WTC11 (cell line): ENCODE data around the gene PLXDC1. TPM values are rescaled to one million over a fixed set of nuclear protein-coding genes. Genes with fewer than 3 reads are reported as not detected.
A peak's percentile ranks its signal among the peaks of the same experiment; 100 is the strongest.

Experiments
- ATAC-seq: fragments of 200-7000 bp; cut with Tn5 transposase; 2 replicates; pipeline ENCODE4 v1.10.0; 2021; ENCODE audit warnings: mild to moderate bottlenecking, moderate library complexity
- CTCF ChIA-PET: fragments of 300-600 bp; sonication (Branson Sonifier 250); formaldehyde crosslinking; loops from one replicate; lab custom pipeline; 2021; ENCODE audit warnings: antibody characterized with exemption; lab: Charles Lee
- POLR2A ChIA-PET: fragments of 350-600 bp; sonication (Branson Sonifier 250); formaldehyde crosslinking; loops from one replicate; lab custom pipeline; 2021; ENCODE audit warnings: antibody characterized with exemption; lab: Charles Lee
- DNase-seq: peaks from one replicate; pipeline ENCODE4 v3.0.0; 2021; ENCODE audit warnings: low spot score
- H3K27ac Mint-ChIP-seq: 2 replicates; pipeline ENCODE4 v1.8.0; 2021; ENCODE audit warnings: mixed read lengths
- H3K27me3 Mint-ChIP-seq: 2 replicates; pipeline ENCODE4 v1.8.0; 2021; ENCODE audit warnings: low read depth, mild to moderate bottlenecking, moderate library complexity, mixed read lengths
- H3K36me3 Mint-ChIP-seq: 2 replicates; pipeline ENCODE4 v1.8.0; 2021; ENCODE audit warnings: mixed read lengths
- H3K4me1 Mint-ChIP-seq: 2 replicates; pipeline ENCODE4 v1.8.0; 2022; ENCODE audit warnings: mixed read lengths
- H3K4me3 Mint-ChIP-seq: 2 replicates; pipeline ENCODE4 v1.8.0; 2021; ENCODE audit warnings: mild to moderate bottlenecking, moderate library complexity, mixed read lengths
- H3K9me3 Mint-ChIP-seq: 2 replicates; pipeline ENCODE4 v1.8.0; 2021; ENCODE audit warnings: mixed read lengths
- CTCF ChIP-seq: fragments of 200-600 bp; IDR thresholded peaks from 2 replicates; pipeline ENCODE4 v1.8.0; 2022; ENCODE audit warnings: antibody characterized with exemption
- HMGXB4 ChIP-seq: sonication (generic); formaldehyde crosslinking; IDR thresholded peaks from 2 replicates; pipeline ENCODE4 v1.8.1; 2023; ENCODE audit warnings: mild to moderate bottlenecking, moderate library complexity, missing genetic modification reagents
- RORB ChIP-seq: fragments of 250-450 bp; sonication (Bioruptor Pico); IDR thresholded peaks from 2 replicates; pipeline ENCODE4 v1.9.0; 2021; ENCODE audit warnings: mild to moderate bottlenecking
- SP1 ChIP-seq: sonication (generic); formaldehyde crosslinking; conservative IDR thresholded peaks from 2 replicates; pipeline ENCODE4 v1.8.1; 2022; ENCODE audit warnings: missing genetic modification reagents
- TEAD4 ChIP-seq: sonication (generic); formaldehyde crosslinking; IDR thresholded peaks from 2 replicates; pipeline ENCODE4 v1.8.0; 2022; ENCODE audit warnings: mild to moderate bottlenecking, missing genetic modification reagents
- ZNF219 ChIP-seq: sonication (generic); formaldehyde crosslinking; IDR thresholded peaks from 2 replicates; pipeline ENCODE4 v1.8.0; 2023; ENCODE audit warnings: missing genetic modification reagents, mild to moderate bottlenecking, borderline replicate concordance
- ZNF512 ChIP-seq: sonication (generic); formaldehyde crosslinking; IDR thresholded peaks from 2 replicates; pipeline ENCODE4 v1.8.1; 2022; ENCODE audit warnings: missing genetic modification reagents, borderline replicate concordance
- total RNA-seq: library from RNA; stranded (reverse); gene quantifications from 3 replicates; pipeline ENCODE4 v1.2.3, GENCODE V29; 2021

Gene PLXDC1
- total RNA-seq, 1 experiment from 2014 or later: 5.4 TPM

GRCh38 chr17:39175695-39176093 lies 24.3 kb upstream of the PLXDC1 start:
- TF ChIP-seq RORB (CRISPR knock-in tag): no peak
- TF ChIP-seq, all 79 proteins: peak for 0
- Mint-ChIP-seq H3K9me3 (no peaks in the 10 kb centered on the region), H3K27ac (0 out of 2 replicates have a peak overlapping the region, but pooled peaks have one; percentile 32), H3K4me1 (peaks cover 41% of the 10 kb centered on the region), H3K4me3 (no peak overlapping the region), H3K36me3 (peaks cover 4% of the 10 kb centered on the region; the same call in 1 of the 2 replicates), H3K27me3 (peaks cover 8% of the 10 kb centered on the region)
- no peak for DNase-seq
- ChIA-PET POLR2A (interaction anchor here (0.5 to 2.1 kb wide), 2 partner anchors 10 to 24 kb away, joined by 4 to 21 read pairs; partner anchors contain the start of genes ARL5C and RPL19), CTCF (interaction anchor here (0.6 to 4.2 kb wide), 34 partner anchors 9 to 373 kb away, joined by 3 to 284 read pairs (median 10); partner anchors contain the start of genes ARL5C, CACNB1, FBXO47 and LASP1NB)
- ATAC-seq: no peak

GRCh38 chr17:39174920-39175694 lies 23.7 kb upstream of the PLXDC1 start:
- no peaks in the 10 kb centered on the region for H3K9me3 Mint-ChIP-seq
- peak; percentile 53 for ATAC-seq
- POLR2A ChIA-PET: interaction anchor here (0.6 to 2.1 kb wide), 4 partner anchors 10 to 199 kb away, joined by 4 to 21 read pairs (median 6); partner anchors contain the start of genes ARL5C and PLXDC1

More at GRCh38 chr17:39174920-39175694, 23.7 kb upstream of the PLXDC1 start:
- peak; percentile 92 for DNase-seq
- CTCF ChIA-PET: interaction anchor here (0.5 to 4.2 kb wide), 90 partner anchors 10 to 638 kb away, joined by 3 to 284 read pairs (median 5); partner anchors contain the start of genes ARL5C, CACNB1, CWC25 and FBXO47
- Mint-ChIP-seq H3K36me3 (peaks cover 4% of the 10 kb centered on the region; the same call in 1 of the 2 replicates), H3K4me1 (peaks cover 41% of the 10 kb centered on the region), H3K27me3 (peaks cover 12% of the 10 kb centered on the region), H3K4me3 (peak overlapping the region; percentile 39), H3K27ac (0 out of 2 replicates have a peak overlapping the region, but pooled peaks have one; percentile 32)
- no peak for TF ChIP-seq ZNF512 (CRISPR knock-in tag)
- peak; percentile 25; the same call in 1 of the 2 replicates for TF ChIP-seq SP1
- peak; percentile 98 for TF ChIP-seq CTCF
- no peak for TF ChIP-seq ZNF219 (CRISPR knock-in tag)
- TF ChIP-seq HMGXB4 (CRISPR knock-in tag): 0 out of 2 replicates have a peak, but pooled peaks have one; percentile 26
- TF ChIP-seq TEAD4 (CRISPR knock-in tag): no peak
